ENCODE measurements around the gene ACOT11.

Gene ACOT11

DNA sequence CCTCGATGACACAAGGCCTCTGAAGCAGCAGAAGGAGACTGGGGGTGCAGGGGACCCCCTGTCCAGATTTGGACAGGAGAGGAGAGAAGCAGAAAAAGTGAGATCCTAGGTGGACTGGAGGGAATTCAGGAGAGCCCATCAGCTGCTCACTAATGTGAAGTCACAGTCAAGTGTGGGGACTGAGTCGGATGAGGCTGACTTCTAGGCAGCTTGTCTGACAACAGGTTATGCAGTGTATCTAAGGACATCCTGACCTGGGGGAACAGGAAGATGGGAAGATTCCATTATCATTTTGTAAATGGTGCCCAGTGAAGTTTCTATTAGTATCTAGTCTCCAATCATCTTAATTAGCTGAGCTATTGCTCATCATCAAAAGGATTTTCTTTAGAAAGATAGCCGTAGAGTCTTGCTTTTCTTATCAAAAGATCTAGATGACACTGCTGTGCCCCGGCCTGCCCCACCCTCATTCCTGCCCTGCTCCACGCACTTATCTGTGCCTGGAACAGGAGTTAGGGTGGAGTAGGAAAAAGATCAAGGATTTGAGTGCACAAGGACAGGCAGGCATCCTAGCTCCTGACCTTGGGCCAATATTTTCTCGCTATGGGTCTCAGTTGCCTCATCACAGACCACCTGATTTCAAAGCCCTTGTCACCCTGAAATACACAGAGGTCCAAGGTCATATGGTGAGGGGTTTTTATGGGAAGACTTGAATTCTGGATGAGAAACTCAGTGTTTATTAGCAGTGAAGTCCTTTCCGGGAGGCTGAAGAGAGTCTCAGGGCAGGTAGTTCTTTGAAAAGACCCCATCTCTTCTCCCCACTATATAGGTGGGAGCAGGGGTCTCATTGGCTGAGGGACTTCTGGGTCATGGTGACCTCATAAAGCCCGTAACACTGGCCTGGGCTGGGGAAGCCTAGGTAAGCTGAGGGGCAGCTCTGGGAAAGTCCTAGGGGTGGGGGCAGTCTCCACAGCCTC, 93.1 kb downstream of the ACOT11 start, which contains the start of gene MROH7:
TSS of gene MROH7 (plus strand) at position 924 of the 974 bp plus-strand sequence. CDS start 11,141 bp downstream, outside the sequence.
- in situ Hi-C loops (cut with MboI; ENCODE audit: low sequenced_read_pairs): no loop called here

DNA sequence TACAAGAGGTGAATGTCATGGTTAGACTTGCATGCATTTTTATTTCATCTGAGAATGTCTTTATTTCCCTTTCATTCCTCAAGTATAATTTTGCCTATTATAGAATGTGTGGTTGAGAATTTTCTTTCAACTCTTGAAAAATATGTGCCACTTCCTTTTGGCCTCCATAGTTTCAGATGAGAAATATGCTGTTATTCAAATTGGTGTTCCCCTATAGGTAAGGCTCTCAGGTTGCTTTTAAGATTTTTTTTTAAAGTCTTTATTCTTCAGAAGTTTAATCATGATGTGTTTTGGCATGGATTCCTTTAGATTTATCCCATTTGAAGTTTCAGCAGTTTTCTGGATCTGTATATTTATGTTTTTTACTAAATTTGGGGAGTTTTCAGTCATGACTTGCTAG, 95.7 kb downstream of the ACOT11 start:
- in situ Hi-C loops (cut with MboI; ENCODE audit: low sequenced_read_pairs): no loop called here

DNA sequence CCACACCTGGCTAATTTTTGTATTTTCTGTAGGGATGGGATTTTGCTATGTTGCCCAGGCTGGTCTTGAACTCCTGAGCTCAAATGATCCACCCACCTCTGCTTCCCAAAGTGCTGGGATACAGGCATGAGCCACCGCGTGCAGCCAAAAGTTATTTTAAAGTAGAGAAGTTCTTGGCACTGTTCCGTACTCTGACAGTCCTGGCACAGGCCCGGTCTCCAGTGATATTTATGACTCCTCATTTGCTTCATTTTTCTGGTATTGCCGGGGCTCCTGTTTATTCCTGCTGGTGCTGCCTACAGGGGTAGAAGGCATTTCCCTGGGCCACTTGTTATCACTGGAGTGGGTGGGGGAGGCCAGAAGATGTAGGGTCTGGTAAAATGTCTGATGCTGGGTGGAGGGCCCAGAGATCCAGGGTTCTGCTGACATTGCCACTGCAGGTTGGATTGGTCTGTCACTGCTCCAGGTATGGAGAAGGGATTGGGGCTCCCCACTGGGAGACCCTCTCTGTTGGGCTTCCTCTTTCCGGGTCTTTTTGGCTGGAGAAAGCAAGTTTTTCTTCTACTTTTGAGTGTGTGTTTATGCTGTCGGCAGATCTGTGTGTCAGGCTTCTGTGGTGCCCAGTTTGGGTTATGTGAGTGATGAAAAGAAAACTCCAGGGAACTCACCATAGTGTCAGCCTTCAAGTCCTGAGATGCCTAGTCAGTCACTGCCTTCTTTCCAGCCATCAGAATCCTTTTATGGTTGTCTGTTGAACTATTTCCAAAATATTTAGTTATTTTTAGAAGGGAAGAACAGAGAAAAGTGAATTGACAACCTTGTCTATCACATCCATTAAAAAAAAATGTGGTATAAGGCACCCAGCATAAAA, 98.0 kb downstream of the ACOT11 start:
- in situ Hi-C loops (cut with MboI; ENCODE audit: low sequenced_read_pairs): no loop called here

DNA sequence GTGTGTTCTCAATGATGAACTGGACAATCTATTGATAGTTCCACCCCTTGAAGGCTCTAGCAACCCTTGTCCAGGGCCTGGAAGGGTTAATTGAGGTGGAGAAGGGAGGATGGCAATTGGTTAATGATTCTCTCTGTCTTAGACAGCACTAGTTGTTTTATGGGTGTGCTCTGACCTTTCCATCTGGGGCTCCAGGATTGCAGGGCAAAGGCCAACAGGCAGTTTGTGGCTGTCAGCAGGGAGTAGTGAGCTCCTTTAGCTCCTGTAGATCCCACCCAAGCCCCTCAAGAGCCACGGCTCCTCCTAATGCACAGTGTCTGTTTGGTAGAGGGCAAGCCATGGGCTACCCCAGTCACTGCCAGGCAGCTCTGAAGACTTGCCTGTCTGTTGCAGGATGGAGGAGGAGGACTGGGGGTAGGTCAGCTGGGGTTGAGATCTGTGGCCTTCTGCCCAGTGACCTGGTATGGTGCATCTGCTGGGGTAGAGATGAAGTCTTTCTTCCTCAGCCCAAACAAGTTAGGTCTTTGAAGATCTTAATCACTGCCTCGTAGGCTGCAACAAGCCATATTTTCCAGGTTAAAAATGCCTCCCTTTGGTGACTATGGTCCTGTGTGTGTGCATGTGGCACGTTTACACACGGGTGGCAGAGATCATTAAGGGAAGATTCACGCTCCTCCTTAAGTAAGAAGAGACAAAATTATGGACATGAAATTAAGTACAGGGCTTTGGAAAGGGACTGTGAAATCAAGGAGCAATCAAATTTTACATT, 101.3 kb downstream of the ACOT11 start:
- in situ Hi-C loops (cut with MboI; ENCODE audit: low sequenced_read_pairs): no loop called here

DNA sequence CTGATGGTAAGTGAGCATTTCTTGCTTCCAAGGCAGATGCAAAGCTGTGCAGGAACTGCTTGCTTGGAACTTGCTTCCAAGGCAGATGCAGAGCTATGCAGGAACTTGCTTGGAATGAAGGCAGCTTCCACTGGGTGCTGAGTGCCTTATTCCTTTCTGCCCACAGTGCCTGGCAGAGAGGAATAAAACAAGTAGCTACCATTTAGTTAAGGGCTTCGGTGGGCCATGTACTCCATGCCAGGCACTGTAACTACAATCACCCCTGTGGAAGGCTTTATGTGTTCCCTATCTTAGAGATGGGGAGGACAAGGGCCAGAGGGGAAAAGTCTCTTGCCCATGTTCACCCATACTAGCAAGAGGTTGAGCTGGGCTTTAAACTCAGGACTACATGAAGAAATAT, 101.9 kb downstream of the ACOT11 start:
- in situ Hi-C loops (cut with MboI; ENCODE audit: low sequenced_read_pairs): no loop called here

DNA sequence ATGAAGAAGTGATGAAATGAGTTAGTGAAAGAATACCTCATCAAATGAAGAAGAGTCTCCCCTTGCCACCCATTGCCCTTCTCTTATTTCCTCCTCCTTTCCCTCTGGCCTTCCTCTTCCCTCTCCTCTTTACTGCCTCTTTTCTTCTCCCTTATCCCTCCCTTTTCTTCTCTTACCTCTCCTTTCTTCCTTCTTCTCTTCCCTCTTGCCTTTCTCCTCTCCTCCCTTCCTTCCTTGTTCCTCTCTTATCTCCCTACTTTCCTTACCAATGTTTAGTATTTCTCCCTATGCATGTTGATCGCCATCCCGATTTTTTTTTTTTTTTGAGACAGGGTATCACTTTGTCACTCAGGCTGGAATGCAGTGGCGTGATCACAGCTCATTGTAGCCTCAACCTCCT, 102.4 kb downstream of the ACOT11 start:
- in situ Hi-C loops (cut with MboI; ENCODE audit: low sequenced_read_pairs): no loop called here

DNA sequence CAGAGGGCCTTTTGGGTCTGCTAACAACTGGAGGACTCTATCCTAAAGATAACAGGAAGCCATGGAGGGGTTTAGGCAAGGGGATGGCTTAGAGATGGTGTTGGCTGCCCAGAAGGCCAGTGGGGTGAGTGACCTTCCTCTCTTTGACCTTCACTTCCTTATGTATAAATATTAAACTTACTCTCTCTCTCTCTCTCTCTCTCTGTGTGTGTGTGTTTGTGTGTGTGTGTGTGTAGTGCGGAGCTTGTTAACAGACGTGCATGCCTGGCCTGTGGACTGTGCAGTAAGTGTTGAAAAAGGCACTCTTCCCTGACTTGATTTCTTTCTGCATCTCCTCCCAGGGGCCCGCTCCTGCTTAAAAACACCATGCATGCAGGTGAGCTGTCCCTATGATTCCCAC, 103.6 kb downstream of the ACOT11 start:
- in situ Hi-C loops (cut with MboI; ENCODE audit: low sequenced_read_pairs): no loop called here

DNA sequence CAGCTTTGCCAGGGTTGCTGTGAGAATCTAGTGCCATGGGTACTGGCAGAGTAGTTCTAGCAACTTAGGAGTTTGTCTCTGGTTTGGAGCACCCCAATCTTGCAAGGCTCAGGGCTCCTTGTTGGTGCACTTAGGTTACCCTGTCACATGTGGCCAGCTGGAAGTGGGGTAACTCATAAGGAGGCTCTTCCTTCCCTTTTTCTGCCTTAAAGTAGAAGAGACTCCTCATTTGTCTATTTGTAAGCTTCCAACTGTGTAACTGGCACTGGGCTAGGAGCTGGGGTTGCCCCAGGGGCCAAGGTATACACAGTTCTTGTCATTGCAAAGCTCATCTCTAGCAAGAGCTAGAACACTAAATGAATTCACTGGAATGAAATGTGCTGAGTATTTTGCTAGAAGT, 104.1 kb downstream of the ACOT11 start:
- in situ Hi-C loops (cut with MboI; ENCODE audit: low sequenced_read_pairs): no loop called here

DNA sequence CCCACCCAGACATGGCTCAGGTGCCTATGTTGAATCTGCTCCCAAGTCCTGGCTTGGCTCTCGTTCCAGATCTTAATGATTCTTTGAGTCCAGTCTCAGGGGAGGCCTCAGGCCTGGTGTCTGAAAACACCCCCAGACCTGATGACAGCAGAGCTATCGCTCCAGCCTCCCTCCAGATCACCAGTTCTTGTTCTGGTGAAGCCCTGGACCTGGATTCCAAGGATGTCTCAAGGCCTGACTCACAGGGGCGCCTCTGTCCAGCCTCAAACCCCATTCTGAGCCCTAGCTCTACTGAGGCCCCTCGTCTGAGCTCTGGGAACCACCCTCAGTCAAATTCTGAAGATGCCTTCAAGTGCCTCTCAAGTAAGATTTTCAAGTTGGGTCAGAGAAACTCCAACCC, 105.0 kb downstream of the ACOT11 start:
- in situ Hi-C loops (cut with MboI; ENCODE audit: low sequenced_read_pairs): no loop called here

DNA sequence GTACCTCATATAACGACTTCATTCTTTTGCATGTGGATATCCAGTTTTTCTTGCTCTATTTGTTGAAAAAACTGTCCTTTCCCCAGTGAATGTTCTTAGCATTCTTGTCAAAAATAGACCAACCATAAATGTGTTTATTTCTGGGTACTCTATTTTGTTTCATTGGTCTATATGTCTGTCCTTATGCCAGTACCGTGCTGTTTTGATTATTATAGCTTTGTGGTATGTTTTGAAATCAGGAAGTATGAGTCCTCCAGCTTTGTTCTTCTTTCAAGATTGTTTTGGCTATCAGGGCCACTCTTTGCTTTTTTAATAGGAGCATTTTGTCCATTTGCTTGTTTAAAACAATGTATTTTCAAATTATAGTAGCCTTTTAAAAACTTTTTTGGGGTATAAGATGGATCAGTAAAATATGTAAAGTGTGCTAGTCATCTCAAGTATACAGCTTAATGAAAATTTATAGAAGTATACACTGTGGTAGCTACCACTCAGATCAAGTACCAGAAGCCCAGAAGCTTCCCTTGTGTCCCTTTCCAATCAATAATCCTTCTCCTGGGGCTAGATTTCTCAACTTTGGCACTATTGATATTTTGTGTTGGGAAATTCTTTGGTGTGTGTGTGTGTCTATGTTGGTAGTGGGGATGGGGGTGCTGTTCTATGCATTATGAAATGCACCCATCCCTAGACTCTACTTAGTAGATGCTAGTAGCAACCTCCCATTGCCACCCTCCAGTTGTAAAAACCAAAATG, 110.3 kb downstream of the ACOT11 start:
- in situ Hi-C loops (cut with MboI; ENCODE audit: low sequenced_read_pairs): no loop called here
